Measurements from ENCODE around the gene KRTAP5-6. TPM values are rescaled to one million over a fixed set of nuclear protein-coding genes. Genes with fewer than 3 reads are reported as not detected.
A peak's percentile ranks its signal among the peaks of the same experiment; 100 is the strongest.

KRTAP5-6 gene
- total RNA-seq, 1 donor from 2014 or later, result not detected

GRCh38 chr11:1702506-1702905 lies 5.5 kb downstream of the KRTAP5-6 start:
- ATAC-seq, result no peak

- ATAC-seq, result no peak
Measured at GRCh38 chr11:1703146-1703545, 6.2 kb downstream of the KRTAP5-6 start.

- peak; percentile 77 for ATAC-seq
Measured at GRCh38 chr11:1705126-1706052, 8.4 kb downstream of the KRTAP5-6 start.

- peak; percentile 60 for ATAC-seq
Measured at GRCh38 chr11:1706634-1707400, 9.8 kb downstream of the KRTAP5-6 start.

- ATAC-seq, result no peak
Measured at GRCh38 chr11:1707751-1708150, 10.8 kb downstream of the KRTAP5-6 start.

GRCh38 chr11:1708716-1709115 lies 11.7 kb downstream of the KRTAP5-6 start:
- no peak for ATAC-seq

GRCh38 chr11:1714908-1715885 lies 18.2 kb downstream of the KRTAP5-6 start:
- ATAC-seq, result no peak

- ATAC-seq, result no peak
Measured at GRCh38 chr11:1717745-1718144, 20.8 kb downstream of the KRTAP5-6 start.

- no peak for ATAC-seq
Measured at GRCh38 chr11:1718326-1718725, 21.3 kb downstream of the KRTAP5-6 start.

- no peak for ATAC-seq
Measured at GRCh38 chr11:1719781-1720180, 22.8 kb downstream of the KRTAP5-6 start.

GRCh38 chr11:1727096-1727690 lies 30.2 kb downstream of the KRTAP5-6 start:
- no peak for ATAC-seq

GRCh38 chr11:1727861-1728260 lies 30.9 kb downstream of the KRTAP5-6 start:
- ATAC-seq, result no peak

- ATAC-seq, result no peak
Measured at GRCh38 chr11:1728301-1728700, 31.3 kb downstream of the KRTAP5-6 start.

- ATAC-seq, result no peak
Measured at GRCh38 chr11:1728931-1729691, 32.1 kb downstream of the KRTAP5-6 start.

GRCh38 chr11:1729692-1730011 lies 32.7 kb downstream of the KRTAP5-6 start:
- ATAC-seq, result peak; percentile 11

- ATAC-seq, result no peak
Measured at GRCh38 chr11:1730059-1730629, 33.1 kb downstream of the KRTAP5-6 start.

- ATAC-seq, result no peak
Measured at GRCh38 chr11:1731451-1732059, 34.6 kb downstream of the KRTAP5-6 start.

GRCh38 chr11:1732418-1733008 lies 35.5 kb downstream of the KRTAP5-6 start:
- no peak for ATAC-seq

- ATAC-seq, result no peak
Measured at GRCh38 chr11:1733009-1733715, 36.2 kb downstream of the KRTAP5-6 start.
